PFSK-1 (cell line): Measurements from ENCODE around the gene SLC38A2.

ENCODE experiments used
- FOXP2 ChIP-seq: optimal IDR thresholded peaks from 2 replicates; pipeline ENCODE3; 2011; ENCODE audit warnings: borderline replicate concordance, control low read depth, inconsistent platforms; ENCODE audit not compliant: insufficient read depth; ENCODE audit errors: extremely low read length, extremely low read depth
- POLR2AphosphoS5 ChIP-seq: IDR thresholded peaks from 2 replicates; pipeline ENCODE4 v1.6.1; 2012; ENCODE audit warnings: low read depth, mild to moderate bottlenecking, control low read depth, low read length, moderate library complexity
- REST ChIP-seq, 2 experiments: IDR thresholded peaks; 2 replicates each; pipeline versions ENCODE4 v1.6.1 to v1.8.0; 2011 to 2012; ENCODE audit warnings: low read depth in 2 of 2, low read length in 2 of 2, control low read depth in 1 of 2, inconsistent platforms in 1 of 2, mild to moderate bottlenecking in 1 of 2, moderate library complexity in 1 of 2; ENCODE audit not compliant: insufficient read depth in 1 of 2
- SIN3A ChIP-seq: IDR thresholded peaks from 2 replicates; pipeline ENCODE4 v1.6.1; 2012; ENCODE audit warnings: mild to moderate bottlenecking, low read length, moderate library complexity, borderline replicate concordance; ENCODE audit not compliant: insufficient read depth
- TAF1 ChIP-seq: IDR thresholded peaks from 2 replicates; pipeline ENCODE4 v1.6.1; 2012; ENCODE audit warnings: low read length, control low read depth, borderline replicate concordance; ENCODE audit not compliant: insufficient read depth

Gene SLC38A2

GRCh38 chr12:46385438-46385837, 12.9 kb upstream of the SLC38A2 start:
- no peak for TF ChIP-seq REST (IDR thresholded peaks at IDR 0.05; ENCODE audit: insufficient read depth in 1 of 2, low read depth in 2 of 2, low read length in 2 of 2)
- TF ChIP-seq POLR2AphosphoS5: no peak
- TF ChIP-seq TAF1: no peak
- TF ChIP-seq FOXP2: no peak
- no peak for TF ChIP-seq SIN3A

DNA sequence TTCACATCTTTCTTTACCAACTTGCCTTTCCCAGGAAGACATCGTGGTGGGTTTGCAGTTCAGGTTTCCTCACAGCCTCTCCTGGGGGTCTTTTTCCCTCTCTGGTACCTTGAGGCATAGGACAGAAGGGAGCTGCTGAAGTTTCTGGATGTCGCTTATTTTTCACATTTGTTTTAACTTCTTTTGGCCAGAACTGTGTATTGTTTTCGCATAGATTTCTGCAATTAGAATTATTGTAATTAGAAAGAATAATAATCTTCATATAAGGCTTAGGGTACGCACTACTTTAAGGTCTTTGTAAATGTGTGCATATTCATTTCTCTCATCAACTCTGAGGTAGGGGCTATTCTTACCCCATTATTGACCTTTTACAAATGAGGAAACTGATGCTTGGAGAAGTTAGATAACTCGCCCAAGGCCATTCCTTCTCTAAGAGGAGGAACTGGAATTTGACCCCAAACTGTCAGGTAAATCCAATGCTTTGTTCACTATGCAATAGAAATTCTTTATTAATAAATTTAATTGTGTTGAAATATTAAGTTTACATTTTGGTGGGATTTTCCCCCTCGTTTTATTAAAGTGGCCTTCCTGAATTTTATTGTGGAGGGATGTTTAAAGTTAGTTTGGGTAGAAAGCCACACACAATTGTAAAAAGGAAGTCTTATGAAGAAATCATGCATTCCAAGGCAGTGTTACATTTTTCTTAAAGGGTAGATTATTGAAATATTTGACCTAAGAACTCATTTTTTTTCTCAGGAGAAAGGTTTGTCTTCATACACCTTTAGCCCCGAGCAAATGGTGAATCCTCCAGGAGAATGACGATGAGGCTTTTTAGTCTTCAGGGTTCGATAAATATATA, 12.1 kb upstream of the SLC38A2 start:
- TF ChIP-seq POLR2AphosphoS5: no peak
- no peak for TF ChIP-seq TAF1
- no peak for TF ChIP-seq FOXP2
- no peak for TF ChIP-seq REST (IDR thresholded peaks at IDR 0.05; ENCODE audit: insufficient read depth in 1 of 2, low read depth in 2 of 2, low read length in 2 of 2)
- TF ChIP-seq SIN3A: no peak

DNA sequence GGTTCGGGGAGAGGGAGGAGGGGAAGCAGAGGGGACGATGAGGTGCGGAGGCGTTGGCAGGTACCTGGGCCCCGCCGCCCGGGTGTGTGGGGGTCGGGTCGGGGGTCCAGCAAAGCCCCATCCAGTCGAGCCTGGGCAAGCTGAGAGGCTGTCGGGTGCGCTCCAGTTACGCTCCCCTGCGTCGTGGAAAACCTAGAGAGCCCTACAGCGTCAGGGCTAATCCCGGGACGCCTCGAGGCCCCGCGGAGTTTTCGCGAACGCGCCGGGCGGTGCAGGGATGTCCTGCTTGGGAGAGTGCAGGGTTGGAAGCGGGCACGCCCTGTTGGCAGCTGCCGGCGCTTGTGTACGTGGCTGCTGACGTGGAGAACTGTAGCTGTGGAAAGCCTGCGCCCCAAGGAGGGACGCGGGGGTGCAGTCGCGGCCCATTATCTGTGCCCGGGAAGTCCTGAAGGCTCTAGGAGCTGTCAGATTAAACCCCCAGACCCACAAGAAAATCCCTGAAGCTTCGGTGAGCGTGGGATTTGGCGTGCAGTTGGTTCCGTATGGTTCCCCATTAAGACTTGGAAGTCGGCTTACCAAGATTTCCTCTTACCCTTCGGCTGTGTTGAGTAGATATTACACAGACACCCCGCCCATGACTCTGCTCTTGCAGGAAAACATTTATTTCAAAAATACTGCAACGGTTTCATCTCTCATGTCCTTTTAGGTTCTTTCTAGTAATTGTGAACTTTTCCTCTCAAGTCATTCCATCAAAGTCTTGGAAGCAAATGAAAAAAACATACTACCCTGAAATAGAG, 11.3 kb upstream of the SLC38A2 start:
- TF ChIP-seq TAF1: no peak
- TF ChIP-seq SIN3A: no peak
- 0 out of 4 replicates have a peak, but pooled peaks of 1 of the 2 experiments have one; percentile 14 for TF ChIP-seq REST (IDR thresholded peaks at IDR 0.05; ENCODE audit: insufficient read depth in 1 of 2, low read depth in 2 of 2, low read length in 2 of 2)
- TF ChIP-seq POLR2AphosphoS5: peak; percentile 31; the same call in 1 of the 2 replicates
- no peak for TF ChIP-seq FOXP2

DNA sequence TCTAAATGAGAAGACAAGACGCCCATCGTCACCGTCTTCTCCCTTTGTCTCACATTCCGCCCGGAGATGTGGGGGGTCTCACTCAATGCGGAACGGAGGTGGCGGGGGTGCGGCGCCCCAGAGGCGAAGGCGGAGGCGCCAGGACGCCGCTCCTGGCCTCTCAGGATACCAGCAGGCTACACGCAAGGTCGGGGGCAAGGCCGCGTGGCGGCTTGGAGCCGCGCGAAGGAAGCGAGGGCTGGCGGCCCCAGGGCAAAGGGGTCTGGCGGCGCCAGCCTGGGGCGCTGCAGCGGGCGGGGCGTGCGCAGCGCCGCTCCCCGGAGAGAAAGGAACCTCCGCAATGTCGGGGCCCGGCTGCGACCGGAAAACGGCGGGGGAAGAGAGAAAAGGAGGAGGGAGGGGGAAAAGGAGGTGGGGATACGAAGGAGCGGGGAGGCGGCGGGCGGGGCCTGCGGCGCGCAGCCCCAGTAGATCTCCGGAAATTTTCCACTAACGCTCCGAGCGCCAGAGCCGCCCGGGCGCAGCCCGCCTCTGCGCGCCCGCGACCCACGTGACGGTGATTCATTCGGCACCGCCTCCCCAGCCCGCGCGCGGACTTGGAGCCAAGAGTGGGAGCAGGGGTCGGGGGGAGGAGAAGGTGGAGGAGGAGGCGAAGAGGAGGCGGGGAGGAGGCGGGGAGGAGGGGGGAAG, 10.5 kb upstream of the SLC38A2 start:
- TF ChIP-seq REST (IDR thresholded peaks at IDR 0.05; ENCODE audit: insufficient read depth in 1 of 2, low read depth in 2 of 2, low read length in 2 of 2) (no peak), POLR2AphosphoS5 (peak; percentile 66), FOXP2 (no peak), SIN3A (peak; percentile 36; the same call in 1 of the 2 replicates), TAF1 (no peak)
